Effector CD8-positive, alpha-beta T cell (primary cell): ENCODE data around the gene TNRC6B.

Experiments used
- DNase-seq: peaks from one replicate; lab custom pipeline; 2025; lab: John Stamatoyannopoulos, UW

Gene TNRC6B

DNA sequence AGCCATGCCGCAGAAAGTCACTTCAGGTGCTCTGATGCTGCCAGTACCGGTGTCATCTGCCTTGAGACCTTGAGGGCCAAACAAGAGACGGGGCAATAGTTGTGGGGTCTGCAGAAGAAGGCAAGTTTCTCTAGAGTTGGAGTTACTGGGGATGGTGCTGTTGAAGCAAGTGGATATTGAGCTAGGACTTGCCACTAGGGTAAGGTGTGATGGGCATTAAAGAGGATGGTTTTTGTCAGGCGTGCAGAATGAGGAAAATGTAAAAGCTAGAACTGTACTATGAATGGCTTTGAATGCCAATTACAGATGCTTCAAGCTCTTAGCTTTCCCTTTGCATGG lies 61.6 kb downstream of the TNRC6B start:
- DNase-seq: no peak

DNA sequence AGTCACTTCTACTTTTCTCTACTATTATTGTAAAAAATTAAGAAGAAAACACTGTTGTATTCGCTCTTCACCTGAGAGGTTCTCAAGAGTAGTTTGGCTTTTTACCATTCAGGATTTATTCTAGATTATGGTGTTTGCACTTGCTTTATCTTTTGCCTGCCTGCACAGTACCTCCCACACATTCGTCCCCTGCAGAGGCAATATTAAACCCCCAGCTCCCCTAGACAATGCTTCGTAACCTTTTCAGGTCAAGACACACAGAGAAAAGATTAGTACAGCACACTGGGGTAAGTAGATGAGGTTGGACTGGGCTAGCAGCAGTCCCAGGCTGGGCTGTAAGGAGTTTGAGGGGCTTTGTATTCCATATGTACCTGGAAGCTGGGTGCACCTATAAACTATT lies 62.4 kb downstream of the TNRC6B start:
- no peak for DNase-seq

DNA sequence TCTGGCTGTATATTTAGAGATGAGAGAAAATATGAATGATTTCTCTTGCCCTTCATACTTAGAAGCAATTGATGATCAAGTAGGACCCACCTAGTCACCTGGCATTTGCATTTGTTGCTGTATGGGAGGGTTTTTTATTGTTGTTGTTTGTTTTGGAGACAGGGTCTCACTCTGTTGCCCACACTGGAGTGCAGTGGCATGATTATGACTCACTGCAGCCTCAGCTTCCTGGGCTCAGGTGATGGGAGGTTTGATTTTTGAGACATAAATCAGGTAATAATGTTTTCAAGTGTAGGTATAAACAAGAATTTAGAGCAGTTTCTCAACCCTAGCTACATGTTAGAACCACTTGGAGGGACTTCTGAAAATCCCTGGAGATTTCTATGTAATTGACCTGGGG lies 63.0 kb downstream of the TNRC6B start:
- DNase-seq: no peak

DNA sequence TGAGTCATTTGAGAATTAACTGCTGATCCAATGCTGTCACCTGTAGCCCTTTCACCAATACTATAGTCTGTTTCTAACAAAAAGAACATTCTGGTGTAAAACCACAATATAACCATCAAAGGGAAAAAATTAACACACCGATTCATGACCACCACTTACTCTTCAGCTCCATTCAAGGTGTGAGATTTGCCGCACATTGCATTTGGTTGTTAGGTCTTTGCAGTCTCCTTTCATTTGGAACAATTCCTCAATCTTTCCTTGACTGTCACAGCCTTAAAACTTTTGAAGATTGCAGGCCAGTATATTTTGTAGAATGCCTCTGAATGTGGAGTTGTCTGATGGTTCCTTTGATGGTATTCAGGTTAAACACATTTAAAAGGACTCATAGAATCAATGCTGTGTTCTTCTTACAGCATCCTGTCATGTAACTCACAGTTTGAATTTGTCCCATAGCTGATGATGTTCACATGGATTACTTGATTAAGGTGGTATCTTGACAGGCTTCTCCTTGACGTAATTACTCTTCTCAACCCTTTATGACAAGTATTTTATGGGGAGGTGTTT lies 63.6 kb downstream of the TNRC6B start:
- DNase-seq: no peak

DNA sequence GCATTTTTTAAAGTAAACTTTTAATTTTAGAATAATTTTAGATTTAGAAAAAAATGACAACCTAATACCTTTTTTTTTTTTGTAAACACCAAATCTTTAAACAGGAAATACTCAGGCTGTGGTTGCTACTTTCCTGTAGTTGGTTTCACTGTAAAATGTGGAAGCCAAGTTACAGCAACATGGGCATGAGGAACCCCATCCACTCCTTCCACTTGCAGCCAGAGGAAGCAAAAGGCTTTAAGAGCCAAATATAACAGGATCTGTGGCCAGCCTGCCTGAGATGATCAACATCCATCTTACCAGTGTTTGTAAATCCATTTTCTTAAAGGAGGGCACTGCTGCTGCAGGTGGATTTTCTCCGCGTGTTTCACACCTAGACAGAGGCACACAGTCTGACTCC lies 66.2 kb downstream of the TNRC6B start:
- no peak for DNase-seq

DNA sequence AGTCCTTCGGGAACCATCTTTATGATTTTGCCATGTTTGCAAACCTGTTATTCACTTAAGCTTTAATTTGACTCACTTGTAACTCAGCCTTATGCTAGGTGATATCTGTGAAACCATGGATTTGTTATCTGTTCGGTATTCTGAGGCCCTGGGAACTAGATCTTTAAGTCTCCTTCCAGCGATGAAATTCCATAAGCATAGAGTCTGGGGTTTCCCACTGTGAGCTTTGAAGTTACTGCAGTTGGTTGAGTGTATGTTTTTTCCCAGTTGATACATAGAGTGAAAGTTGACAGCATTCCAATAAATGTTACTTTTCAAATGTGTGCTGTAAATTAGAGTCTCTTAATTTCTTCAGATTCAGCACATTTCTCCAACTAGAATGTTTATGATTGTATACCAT lies 66.9 kb downstream of the TNRC6B start:
- DNase-seq: no peak

DNA sequence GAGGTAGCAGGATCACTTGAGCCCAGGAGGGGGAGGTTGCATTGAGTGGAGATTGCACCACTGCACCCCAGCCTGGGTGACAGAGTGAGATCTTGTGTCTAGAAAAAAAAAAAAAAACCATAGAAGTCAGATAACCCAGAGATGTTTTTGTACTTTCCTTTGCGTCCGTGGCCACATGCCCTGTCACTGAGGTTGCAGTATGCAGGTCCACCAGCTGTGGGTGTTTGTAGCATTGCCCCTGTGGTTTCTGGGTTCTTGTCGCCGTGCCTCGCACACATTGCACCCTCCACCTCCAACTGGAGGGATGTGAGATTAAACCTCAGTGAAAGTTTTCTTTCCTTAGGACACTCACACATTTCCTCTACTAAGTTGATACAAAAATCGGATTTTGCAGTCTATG lies 70.3 kb downstream of the TNRC6B start:
- peak; percentile 7 for DNase-seq

DNA sequence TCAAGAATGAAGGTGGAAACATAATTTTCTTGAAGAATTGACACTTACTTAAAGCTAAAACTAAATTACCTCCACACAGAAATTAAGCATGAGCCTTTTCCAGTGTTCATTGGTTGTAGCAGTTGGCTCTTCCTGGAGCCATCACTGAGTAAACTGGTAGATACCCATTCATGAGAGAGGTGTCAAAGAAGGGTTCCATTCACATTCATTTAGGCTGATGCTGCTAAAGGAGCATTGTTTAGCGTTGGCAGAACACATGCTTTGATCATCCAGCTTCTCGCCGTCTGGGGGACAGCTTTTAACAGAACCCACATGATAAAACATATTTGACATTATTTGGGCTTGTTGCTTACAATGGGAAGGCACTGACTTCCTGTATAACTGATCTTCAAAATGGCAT lies 71.6 kb downstream of the TNRC6B start:
- DNase-seq: no peak

DNA sequence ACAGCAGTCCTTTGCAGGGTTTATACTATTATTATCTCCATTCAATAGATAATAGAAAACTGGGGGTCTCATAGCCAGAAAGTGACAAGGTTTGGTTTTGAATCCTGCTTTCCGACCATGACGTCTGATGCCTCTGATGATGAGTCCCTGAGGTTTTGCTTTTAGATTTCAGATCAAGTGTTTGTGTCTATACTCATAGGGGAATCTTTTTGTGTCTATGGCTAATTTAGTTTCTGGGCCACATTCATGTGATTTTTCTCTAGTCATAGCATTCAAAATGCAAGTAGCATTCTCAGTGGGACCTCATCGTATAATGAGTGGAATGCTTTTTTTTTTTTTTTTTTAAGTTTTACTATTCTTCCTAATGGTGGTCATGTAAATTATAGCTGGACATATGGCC lies 72.9 kb downstream of the TNRC6B start:
- no peak for DNase-seq

DNA sequence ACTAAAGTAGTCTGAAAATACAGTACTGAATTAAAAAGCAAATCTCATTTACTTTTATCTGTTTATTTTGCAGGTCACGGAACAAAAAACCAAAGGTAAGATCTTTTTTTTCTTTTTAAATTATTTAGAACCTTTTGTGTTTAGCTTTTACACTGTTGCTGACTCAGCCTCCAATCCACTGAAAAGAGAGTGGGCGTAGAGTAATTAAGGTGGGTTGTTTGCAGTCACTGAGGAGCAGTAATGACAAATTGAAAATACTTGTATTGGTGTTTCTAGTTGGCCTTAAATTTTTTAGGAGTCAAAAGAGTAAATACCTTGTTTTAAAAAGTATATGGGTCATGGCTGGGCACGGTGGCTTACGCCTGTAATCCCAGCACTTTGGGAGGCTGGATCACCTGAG lies 73.4 kb downstream of the TNRC6B start:
- no peak for DNase-seq

DNA sequence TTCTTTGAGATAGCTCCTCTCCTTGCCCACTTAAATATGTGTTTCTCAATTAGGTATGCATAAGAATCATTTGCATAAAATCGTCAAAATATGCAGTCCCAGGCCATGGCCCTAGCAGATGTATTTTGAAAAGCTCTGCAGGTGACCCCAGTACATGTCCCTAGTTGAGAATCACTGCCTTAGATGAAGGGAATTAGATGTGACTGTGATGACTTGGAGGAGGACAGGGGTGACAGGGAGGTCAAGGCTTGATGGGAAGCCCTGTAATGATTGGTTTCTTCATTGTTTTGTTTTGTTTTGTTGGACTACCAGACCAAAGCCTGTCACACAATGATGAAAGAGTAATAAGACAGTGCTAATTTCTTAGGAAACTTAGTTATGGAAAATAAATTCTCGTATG lies 74.4 kb downstream of the TNRC6B start:
- no peak for DNase-seq

DNA sequence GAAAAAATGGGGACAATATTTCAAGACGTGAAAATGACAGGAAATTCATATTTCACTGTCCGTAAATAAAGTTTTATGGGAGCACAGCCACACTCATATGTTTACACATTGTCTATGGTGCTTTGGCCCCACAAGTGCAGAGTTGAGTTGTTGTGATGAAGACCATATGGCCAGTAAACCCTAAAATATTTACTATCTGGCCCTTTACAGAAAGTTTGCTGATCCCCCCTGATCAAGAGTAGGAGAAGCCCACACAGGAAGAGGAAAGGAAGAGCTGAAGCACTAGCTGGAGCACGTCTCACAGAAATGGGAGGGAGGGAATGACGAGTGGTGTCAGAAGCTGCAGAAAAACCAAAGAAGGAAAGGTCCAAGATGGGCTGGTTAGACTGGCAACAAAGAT lies 78.8 kb downstream of the TNRC6B start:
- DNase-seq: no peak

DNA sequence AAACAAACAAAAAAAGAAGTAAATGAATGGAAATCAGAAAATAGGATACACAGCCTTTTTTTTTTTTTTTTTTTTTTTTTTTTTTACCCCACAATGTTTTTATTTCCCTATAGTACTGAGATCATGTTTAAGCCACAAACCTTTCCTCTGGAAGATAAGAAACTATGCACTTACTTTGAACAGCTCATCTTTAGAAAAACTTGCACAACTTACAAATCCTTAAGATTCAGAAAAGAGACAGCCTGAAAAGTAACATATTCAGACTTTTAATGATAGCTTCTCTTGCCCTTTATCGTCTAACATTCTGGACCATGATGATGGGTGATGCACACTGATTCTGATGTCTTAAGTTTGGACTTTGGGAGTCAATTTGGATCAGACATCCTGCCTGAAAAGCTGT lies 80.3 kb downstream of the TNRC6B start:
- no peak for DNase-seq

DNA sequence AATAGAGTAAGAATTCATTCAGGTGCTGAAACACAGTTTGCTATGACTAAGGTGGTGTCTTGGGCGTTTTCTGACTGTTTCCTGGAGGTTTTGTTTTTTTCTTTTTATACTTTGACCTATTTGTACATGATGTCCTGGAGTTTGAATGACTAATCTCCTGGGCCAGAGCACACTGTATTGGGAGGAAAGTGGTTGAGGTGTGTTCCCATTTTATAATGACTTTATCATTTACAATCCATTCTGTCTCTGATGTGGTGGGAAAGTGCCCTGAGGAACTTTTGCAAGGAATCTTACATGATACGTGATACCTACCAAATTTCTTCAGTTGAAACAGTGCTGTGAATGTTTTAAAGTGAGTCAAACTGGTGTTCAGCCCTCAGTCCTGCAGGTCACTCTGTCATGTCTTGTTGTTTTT lies 80.8 kb downstream of the TNRC6B start:
- no peak for DNase-seq

DNA sequence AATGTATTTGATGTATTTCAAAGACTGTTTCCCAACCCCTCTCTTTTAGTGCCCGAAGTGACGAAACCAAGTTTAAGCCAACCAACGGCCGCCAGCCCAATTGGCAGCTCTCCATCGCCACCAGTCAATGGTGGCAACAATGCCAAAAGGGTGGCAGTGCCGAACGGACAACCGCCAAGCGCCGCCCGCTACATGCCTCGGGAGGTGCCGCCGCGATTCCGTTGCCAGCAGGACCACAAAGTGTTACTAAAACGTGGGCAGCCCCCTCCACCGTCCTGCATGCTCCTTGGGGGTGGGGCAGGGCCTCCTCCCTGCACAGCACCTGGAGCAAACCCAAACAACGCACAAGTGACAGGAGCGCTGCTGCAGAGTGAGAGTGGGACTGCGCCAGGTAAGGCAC lies 84.1 kb downstream of the TNRC6B start:
- DNase-seq: no peak

DNA sequence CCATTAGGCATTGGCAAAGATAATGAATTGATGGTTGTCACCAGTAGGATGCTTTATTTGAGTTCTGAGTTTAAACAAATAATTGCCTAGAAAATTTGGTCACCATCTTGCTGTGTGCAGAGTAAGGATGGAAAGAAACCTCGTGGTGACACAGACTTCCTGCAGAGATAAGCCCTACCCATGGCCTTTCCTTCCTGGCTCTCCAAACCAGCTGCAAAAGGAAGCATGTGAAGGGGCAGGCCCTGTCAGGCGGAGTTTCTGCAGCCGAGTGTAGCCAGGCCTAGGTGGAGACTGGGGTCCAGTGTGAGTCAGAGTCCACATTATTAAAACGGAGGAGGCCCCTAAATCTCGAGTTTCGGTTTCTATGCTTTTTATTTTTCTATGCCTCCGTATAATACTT lies 85.5 kb downstream of the TNRC6B start:
- DNase-seq: no peak

DNA sequence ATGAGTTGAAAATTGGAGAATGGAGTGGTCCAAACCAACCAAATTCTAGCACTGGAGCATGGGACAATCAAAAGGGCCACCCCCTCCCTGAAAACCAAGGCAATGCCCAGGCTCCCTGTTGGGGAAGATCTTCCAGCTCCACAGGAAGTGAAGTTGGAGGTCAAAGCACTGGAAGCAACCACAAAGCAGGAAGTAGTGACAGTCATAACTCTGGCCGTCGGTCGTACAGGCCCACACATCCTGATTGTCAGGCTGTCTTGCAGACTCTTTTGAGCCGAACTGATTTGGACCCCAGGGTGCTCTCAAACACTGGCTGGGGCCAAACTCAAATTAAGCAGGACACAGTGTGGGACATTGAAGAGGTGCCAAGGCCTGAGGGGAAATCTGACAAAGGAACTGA lies 88.1 kb downstream of the TNRC6B start:
- no peak for DNase-seq

DNA sequence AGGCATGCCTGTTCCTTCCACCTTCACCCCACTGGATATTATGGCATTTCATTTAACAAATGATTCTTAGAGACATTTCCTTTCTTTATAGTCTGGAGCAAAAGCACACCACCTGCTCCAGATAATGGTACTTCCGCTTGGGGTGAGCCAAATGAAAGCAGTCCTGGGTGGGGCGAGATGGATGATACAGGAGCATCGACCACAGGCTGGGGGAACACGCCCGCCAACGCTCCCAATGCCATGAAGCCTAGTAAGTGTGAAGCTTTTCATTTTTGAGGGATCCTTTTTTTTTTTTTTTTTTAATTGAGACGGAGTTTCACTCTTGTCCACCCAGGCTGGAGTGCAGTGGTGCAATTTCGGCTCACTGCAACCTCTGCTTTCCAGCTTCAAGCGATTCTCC lies 92.3 kb downstream of the TNRC6B start:
- no peak for DNase-seq

DNA sequence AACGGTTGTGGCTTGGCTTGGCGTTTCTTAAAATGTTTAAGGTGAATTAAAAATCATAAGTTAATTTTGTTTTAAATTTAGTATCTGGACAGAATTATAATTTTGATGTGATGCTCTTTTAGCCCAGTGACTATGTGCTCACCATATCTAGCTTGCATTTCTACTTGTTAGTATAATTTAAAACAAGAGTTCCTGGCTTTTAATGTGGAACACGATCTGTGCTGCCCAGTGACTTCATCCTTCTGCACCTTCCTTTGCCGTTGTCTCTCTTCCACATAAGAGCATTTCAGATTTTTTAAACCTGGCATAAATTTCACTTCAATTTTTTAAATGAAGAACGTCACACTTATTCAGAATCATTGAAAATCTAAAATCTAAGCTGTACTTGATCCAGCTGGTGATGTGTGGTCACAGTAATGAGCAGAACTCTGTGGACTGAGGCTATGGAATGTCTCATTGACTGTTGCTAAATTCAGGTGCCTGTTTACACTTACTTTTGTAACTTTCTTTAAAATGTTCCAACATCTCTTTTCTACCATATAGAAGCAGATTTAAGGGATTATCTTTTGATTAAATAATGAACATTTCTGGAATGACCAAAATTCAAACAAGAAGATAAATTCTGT lies 93.1 kb downstream of the TNRC6B start:
- no peak for DNase-seq

DNA sequence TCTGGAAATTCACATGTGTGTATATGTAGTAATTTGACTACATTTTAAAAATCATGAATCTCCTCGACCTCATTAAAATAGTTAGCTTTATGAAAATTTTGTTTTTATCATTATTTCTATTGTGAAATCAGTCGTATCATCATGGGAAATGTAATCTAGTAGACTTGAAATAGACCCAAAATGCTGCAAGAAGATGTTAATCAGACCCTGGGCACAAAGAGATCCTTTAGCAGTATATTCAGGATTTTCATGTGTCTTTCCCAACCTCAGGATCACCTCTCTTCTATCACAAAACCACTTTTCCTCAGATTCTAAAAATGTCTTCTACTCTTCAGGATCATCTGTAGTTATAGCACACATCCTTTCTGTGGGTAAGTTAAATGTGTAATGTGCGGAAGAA lies 93.7 kb downstream of the TNRC6B start:
- no peak for DNase-seq

DNA sequence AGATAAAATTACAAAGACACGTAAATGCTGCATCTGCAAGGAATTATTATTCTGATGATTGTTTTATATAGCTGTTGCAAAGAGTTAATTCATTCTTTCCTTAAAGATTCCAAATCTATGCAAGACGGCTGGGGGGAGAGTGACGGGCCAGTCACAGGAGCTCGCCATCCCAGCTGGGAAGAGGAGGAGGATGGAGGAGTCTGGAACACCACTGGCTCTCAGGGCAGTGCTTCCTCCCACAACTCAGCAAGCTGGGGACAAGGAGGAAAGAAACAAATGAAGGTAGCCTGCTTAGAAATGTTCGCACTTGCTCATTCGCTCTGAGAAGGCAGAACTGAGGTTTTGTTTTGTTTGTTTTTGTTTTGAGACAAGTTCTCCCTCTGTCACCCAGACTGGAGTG lies 95.6 kb downstream of the TNRC6B start:
- DNase-seq: no peak

DNA sequence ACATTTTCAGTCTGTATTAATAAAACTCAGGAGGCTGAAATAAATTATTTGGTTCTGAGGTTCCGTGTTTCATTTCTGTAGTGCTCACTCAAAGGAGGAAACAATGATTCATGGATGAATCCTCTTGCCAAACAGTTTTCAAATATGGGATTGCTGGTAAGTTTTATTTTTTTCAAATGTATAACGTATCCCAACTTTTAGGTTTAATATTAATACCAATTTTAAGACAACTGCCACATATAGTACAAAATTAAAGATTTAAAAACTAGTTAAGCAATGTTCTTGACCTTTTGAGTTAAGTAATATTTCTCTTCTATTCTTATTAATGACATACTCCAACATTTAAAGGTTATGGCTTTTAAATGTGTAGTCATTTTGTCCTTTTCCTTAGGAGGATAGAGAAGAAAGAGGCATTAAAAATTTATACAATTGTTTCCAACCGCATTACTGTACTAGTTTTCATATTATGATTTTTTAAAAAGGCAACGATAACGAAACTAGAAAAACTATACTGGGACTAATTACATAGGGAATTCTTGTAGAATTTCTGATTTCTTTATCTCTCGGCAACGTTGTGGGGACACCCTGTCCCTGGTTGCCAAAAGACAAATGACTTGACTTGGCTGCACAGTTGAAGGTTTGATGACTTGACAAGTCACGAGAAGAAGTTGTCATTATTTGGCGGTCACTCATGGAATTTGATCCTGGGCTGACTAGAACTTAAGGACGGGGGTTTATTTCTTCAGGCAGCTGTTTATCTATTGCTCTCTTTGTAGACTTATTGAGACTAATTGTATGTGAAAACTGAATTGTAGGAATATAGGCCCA lies 99.5 kb downstream of the TNRC6B start:
- no peak for DNase-seq

DNA sequence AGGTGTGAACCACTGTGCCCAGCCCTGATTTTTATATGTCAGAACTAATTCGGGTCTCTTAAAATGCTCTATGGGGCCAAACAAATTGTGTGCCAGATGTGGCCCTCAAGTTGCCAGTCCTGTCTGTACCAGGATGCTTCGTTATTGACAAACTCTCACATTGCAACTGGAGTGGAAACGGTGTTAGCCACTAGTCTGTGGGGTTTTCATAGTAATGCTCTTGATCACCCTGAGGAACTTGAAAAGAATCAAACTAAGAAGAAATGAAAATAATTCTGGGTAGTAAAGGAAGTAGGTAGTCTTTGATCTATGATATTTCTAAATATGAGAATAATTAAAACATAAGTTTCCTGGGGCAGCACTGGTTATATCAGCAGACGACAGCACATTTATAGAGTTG lies 101.3 kb downstream of the TNRC6B start:
- DNase-seq: no peak

DNA sequence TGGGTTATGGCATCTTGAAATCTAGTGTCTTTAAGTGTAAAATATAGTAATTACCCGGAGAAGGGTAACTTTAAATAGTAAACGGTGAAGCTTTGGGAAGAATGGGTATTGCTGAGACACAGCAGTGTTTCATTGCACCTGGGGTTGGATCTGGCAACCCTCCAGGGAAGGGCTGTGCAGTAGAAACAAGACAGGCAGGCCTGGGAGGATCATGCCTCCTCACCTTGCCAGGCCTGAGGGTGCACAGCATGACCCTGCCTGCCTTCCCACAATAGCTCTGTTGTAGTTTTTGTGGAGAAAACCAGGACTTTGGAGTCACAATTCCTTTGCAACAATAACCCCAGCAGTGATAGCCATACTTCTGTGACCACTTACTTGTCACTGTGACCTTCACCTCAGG lies 104.0 kb downstream of the TNRC6B start:
- no peak for DNase-seq
